ENCODE measurements around the gene BBS4.
"Not testable (repeated sequence)": the region's sequence is repeated elsewhere in the genome, so short reads cannot be mapped to it uniquely, and the experiment has no call there.

The BBS4 gene, protein sequence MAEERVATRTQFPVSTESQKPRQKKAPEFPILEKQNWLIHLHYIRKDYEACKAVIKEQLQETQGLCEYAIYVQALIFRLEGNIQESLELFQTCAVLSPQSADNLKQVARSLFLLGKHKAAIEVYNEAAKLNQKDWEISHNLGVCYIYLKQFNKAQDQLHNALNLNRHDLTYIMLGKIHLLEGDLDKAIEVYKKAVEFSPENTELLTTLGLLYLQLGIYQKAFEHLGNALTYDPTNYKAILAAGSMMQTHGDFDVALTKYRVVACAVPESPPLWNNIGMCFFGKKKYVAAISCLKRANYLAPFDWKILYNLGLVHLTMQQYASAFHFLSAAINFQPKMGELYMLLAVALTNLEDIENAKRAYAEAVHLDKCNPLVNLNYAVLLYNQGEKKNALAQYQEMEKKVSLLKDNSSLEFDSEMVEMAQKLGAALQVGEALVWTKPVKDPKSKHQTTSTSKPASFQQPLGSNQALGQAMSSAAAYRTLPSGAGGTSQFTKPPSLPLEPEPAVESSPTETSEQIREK

DNA sequence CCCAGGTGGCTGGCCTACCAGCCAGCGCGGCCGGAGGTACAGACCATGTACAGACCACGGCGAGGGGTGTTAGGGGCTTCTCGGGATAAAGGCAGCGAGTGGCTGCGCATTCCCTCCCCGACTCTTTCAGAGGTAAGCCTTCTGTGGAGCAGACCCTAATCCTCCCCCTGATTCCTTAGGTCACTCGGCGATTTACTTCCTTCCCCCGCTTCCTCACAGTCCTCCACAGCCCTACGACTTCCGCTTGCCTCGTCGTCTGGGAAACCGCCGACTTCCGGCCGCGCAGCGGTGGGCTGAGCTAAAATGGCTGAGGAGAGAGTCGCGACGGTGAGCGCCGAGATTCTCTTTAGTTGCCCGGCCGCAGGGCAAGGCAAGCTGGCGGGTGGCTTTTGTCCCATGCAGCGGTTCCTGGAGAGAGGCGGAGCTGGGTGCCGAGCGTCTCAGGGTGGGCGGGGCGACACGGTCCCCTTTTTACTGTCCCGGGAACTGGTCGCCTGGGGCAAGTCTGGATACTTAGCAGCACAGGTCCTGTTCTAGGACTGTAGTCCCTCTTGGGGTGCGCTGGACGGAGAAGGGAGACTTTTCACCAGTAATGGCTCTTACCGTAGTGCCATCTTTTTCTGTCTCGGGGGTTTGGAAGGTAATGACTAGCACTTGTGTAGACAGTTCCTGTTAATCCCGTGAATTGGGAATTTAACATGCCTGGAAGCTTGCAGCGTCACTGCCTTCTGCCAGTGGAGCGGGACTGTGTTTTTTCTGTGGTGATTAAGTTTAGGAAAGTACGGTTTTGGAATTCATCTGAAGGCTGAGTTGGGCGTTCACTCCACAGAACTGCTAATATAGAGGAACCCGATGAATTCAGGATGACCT is at the start of gene BBS4, which contains the start of gene HIGD2B:
Gene BBS4, plus strand, starts transcription at position 283 of the 870 bp plus-strand sequence. Its CDS starts 21 bp downstream, at position 304.
Gene HIGD2B, minus strand, starts transcription at position 258 of the 870 bp plus-strand sequence. CDS start 9,808 bp downstream, outside the sequence.
- in situ Hi-C loops (cut with HindIII; ENCODE audit: low sequenced_read_pairs) = no loop called here

DNA sequence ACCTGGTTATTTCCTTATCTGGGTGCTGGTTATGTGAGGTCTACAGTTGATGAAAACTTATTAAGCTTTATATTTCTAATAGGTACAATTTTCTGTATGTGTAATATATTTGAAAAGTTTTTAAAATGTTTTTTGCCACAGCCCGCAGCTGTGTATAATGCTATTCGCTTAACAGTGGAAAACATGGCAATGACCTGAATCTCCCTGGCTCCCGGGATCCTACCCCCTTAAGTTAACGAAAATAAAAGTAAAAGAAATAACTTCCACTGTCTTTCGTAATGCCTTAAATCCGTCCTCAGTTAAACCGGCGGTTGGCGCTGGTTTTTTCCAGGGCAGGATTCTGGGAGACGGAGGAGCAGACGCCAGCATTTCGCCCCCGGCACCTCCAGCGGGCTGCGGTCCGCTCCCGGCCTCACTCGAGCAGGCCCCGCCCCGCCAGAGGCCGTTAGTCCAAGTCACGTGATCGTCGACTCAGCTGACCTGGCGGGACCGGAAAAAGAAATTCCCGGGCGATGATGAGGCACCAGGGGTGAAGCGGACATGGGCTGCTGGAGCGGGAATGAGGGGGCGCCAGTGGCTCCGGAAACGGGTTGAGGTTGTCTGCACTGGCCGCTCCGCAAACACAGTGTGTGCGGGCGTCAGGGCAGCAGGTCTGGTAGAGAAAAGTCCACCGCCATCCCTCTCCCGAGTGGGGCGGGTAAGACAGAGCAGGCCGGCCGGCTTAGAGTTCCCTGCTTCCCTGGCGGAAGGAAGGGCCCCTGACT is 49.3 kb upstream of the BBS4 start:
- DNase-seq (ENCODE audit: low read depth) = peak; percentile 8
- in situ Hi-C loops (cut with HindIII; ENCODE audit: low sequenced_read_pairs) = not testable (repeated sequence)
- peak overlapping the region; percentile 29 for H3K4me3 ChIP-seq (ENCODE audit: low read depth, low read length)

More for the DNA sequence above, at the start of gene BBS4, which contains the start of gene HIGD2B:
- peak; percentile 46 for DNase-seq (ENCODE audit: low read depth)
- H3K4me3 ChIP-seq (ENCODE audit: low read depth, low read length) = peak within 1 kb of the TSS; percentile 82
- TF ChIP-seq, protein P1, sequence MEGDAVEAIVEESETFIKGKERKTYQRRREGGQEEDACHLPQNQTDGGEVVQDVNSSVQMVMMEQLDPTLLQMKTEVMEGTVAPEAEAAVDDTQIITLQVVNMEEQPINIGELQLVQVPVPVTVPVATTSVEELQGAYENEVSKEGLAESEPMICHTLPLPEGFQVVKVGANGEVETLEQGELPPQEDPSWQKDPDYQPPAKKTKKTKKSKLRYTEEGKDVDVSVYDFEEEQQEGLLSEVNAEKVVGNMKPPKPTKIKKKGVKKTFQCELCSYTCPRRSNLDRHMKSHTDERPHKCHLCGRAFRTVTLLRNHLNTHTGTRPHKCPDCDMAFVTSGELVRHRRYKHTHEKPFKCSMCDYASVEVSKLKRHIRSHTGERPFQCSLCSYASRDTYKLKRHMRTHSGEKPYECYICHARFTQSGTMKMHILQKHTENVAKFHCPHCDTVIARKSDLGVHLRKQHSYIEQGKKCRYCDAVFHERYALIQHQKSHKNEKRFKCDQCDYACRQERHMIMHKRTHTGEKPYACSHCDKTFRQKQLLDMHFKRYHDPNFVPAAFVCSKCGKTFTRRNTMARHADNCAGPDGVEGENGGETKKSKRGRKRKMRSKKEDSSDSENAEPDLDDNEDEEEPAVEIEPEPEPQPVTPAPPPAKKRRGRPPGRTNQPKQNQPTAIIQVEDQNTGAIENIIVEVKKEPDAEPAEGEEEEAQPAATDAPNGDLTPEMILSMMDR (IDR thresholded peaks at IDR 0.05; ENCODE audit: low read depth, low read length, missing control alignments) = no peak

DNA sequence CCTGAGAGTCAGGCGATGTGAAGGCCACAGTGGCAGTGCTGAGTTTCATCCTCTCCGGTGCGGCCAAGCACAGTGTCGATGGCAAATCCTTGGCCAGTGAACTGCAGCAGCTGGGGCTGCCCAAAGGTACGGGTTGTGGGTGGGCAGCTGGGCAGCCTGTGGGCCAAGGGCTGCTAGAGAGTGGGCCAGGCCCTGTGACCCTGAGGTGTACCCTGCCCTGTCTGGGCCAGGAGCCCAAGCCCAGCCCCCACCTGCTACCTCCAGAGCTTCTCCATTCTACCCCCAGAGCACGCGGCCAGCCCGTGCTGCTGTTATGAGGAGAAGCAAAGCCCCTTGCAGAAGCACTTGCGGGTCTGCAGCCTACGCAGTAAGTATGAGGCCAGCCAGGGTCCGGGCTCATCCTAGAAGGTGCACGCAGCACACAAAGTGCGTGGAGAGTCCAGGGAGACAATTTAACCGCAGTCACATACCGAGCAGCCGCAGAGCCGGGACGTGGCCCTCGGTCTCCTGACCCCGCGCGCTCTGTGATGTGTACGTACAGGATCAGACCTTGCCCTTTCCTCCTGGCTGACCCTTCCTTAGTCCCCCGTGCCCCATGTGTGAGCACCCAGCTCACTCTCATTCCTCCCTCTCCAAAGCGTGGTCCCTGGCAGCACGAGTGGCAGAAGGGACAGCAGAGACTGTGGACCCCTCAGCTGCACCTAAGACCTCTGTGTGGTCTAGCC is 46.1 kb upstream of the BBS4 start:
- in situ Hi-C loops (cut with HindIII; ENCODE audit: low sequenced_read_pairs); DNase-seq (ENCODE audit: low read depth); H3K4me3 ChIP-seq (ENCODE audit: low read depth, low read length): not testable (repeated sequence)

DNA sequence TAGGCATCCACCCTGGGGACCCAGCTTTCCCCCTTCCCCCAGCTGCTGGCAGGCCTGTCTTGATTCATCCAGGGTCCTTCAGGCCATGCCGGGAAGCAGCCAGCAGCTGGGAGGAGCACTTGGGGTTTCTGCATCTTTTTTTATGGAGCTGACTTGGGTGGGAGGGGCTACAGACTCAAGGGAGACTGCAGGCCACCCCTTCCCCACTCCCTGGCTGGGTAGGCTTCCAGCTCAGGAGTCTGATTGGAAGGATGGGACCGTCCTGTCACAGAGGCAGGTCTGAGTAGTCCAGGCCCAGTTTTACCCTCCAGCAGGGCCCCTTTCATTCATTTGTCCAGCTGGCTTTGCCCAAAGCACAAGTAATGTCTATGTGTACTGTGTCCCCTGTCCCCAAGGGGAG is 43.7 kb upstream of the BBS4 start:
- DNase-seq (ENCODE audit: low read depth); in situ Hi-C loops (cut with HindIII; ENCODE audit: low sequenced_read_pairs); H3K4me3 ChIP-seq (ENCODE audit: low read depth, low read length): not testable (repeated sequence)

DNA sequence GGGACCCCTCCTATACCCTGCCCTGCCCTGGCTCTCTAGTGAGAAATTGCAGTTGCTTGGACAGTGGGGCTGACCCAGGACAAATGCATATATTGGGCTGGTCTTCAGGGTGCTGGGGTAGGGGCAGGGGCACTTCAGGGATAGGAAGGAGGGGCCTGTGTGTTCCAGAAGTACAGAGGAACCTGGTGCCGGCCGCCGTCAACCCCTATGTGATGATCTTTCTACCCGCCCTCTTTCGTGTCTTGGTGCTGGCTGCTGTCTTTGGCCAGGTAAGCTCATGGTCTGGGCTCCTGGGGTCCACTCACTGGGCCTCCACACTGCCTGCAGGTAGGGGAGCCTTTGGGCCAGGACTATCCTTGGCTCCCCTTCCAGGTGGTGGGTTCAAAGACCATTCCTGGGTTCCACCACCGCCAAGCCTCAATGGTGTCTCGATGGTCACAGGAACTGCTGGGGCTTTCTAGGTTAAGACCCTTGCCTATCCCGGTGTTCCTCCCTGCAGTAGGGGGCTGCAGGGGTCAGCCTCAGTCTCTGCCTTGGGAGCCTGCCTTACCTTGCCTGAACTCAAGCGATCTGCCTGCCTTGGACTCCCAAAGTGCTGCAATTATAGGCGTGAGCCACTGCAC is 37.3 kb upstream of the BBS4 start:
- H3K4me3 ChIP-seq (ENCODE audit: low read depth, low read length); in situ Hi-C loops (cut with HindIII; ENCODE audit: low sequenced_read_pairs); DNase-seq (ENCODE audit: low read depth): not testable (repeated sequence)

DNA sequence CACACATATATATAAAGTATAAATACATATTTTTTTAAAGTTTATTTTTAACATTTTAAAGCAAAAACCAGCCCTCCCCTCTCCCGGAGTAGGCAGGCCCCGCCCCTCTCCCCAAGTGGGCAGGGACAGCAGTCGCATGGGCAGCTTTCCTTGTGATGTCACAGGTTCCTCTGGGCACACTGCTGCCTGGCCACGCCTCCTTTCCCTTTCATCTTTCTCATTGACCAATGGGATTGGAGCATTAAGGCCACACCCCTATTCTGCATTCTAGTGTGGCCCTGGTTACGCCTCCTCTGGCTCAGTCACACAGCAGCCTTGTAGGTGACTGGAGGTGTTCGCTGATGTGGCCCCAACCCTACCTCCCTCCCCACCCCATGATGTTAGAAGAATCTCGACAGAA is 31.6 kb upstream of the BBS4 start, which contains the start of gene GOLGA6B:
Gene GOLGA6B, plus strand, starts transcription at position 301 of the 400 bp plus-strand sequence. Its CDS starts 41 bp downstream, at position 342.
- H3K4me3 ChIP-seq (ENCODE audit: low read depth, low read length); in situ Hi-C loops (cut with HindIII; ENCODE audit: low sequenced_read_pairs); DNase-seq (ENCODE audit: low read depth): not testable (repeated sequence)

DNA sequence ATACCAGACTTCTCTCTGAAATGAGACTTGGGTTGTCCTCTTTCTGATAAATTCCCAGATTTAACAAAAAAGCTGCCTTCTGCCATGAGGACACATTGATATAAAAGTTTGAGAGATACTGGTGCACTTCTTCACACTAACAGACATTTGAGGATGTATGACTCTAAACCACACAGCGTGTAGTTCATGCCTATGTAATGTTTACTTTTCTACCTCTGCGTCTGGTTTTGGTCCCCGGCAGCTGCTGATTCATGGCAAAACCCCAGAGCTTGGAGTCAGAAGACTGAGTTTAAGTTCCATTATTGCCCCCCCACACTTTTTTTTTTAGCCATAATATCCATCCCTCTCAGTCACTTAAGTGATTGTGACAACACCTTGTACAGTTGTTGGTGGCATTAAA is 30.0 kb upstream of the BBS4 start:
- in situ Hi-C loops (cut with HindIII; ENCODE audit: low sequenced_read_pairs) = not testable (repeated sequence)

DNA sequence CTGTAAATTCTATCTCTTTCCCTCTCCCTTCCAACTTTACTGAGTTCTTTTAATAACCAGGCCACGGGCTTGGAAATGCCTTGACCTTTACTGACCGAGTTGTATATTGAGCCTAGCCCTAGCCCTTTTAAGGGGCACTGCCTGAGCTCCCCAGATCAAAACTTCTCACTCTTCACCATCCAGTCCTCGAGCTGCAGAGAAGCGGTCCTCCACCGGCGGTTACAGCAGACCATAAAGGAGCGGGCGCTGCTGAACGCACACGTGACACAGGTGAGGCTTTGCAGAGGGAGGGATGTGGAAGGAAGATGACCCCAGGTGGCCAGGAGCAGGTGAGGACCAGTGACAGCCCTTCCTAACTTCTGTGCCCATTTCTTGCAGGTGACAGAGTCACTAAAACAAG is 24.9 kb upstream of the BBS4 start:
- in situ Hi-C loops (cut with HindIII; ENCODE audit: low sequenced_read_pairs); H3K4me3 ChIP-seq (ENCODE audit: low read depth, low read length); DNase-seq (ENCODE audit: low read depth): not testable (repeated sequence)

More for the DNA sequence above, 30.0 kb upstream of the BBS4 start:
- not testable (repeated sequence) for DNase-seq (ENCODE audit: low read depth); H3K4me3 ChIP-seq (ENCODE audit: low read depth, low read length)

DNA sequence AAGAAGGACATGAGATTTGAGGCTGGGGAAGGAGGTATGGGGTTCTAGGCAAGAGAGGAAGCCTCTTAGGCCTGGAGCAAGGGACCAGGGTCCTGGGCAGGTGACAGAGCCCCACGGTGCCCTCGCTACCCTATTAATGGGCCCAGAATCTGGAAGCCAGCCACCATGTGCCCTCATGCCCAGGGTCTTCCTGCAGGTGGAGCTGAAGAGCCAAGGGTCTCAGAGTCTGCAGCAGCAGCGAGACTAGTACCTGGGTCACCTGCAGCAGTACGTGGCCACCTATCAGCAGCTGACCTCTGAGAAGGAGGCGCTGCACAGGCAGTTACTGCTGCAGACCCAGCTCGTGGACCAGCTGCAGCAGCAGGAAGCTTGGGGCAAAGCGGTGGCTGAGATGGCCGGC is 22.1 kb upstream of the BBS4 start:
- H3K4me3 ChIP-seq (ENCODE audit: low read depth, low read length); in situ Hi-C loops (cut with HindIII; ENCODE audit: low sequenced_read_pairs); DNase-seq (ENCODE audit: low read depth): not testable (repeated sequence)

DNA sequence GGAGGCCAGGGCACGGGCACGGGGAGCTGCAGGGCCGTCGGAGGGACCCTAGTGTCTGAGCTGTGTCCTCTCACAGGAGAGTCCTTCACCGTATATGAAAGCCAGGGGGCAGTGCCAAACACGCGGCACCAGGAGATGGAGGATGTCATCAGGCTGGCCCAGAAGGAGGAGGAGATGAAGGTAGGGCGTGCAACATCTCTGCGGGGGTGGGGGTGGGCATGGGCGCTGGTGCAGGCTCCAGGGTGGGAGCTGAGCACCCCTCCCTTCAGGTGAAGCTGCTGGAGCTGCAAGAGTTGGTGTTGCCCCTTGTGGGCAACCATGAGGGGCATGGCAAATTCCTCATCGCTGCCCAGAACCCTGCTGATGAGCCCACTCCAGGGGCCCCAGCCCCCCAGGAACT is 20.3 kb upstream of the BBS4 start:
- in situ Hi-C loops (cut with HindIII; ENCODE audit: low sequenced_read_pairs); DNase-seq (ENCODE audit: low read depth): not testable (repeated sequence)

DNA sequence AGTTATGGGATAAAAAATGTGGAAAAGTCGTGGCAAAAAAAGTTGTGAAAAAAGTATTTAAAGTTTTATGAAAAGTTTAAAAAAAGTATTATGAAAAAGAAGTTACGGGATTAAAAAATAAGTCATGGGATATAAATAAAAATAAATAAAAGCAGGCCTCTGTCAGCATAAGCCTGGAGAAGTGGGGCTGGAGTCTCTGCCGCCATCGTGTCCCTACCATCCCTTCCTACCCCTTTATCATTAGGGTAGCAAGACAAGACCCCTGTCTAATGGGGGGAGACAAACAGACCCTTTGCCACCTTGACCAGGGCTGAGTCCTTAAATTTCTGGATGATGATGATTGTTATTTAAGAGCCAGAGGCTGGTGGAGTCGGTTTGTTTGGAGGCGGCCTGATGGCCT is 16.2 kb upstream of the BBS4 start:
- H3K4me3 ChIP-seq (ENCODE audit: low read depth, low read length); in situ Hi-C loops (cut with HindIII; ENCODE audit: low sequenced_read_pairs); DNase-seq (ENCODE audit: low read depth): not testable (repeated sequence)

More for the DNA sequence above, 20.3 kb upstream of the BBS4 start:
- not testable (repeated sequence) for H3K4me3 ChIP-seq (ENCODE audit: low read depth, low read length)
